ENCODE data around the gene GDPD3. TPM values are rescaled to one million over a fixed set of nuclear protein-coding genes. Genes with fewer than 3 reads are reported as not detected.
"Not testable (repeated sequence)": the region's sequence is repeated elsewhere in the genome, so short reads cannot be mapped to it uniquely, and the experiment has no call there.

GDPD3 gene
- polyA plus RNA-seq, 3 donors = 9.6 TPM; not detected in 2

GRCh38 chr16:30127993-30128392 lies 14.7 kb upstream of the GDPD3 start:
- Mint-ChIP-seq H3K36me3 (no peaks in the 10 kb centered on the region), H3K4me1 (peaks cover 17% of the 10 kb centered on the region), H3K27me3 (ENCODE audit: low read depth in 3 of 3) (peaks cover 0 to 4% (median 3%) of the 10 kb centered on the region in 3 donors), H3K9me3 (peaks cover 0 to 1% (median 0%) of the 10 kb centered on the region in 7 donors), H3K4me3 (no peak overlapping the region), H3K27ac (no peak overlapping the region)
- Histone ChIP-seq H3K4me1 (ENCODE audit: control insufficient read depth in 1 of 2, insufficient read depth in 2 of 2, low read length in 2 of 2) (peaks cover 21 to 22% of the 10 kb centered on the region in 2 donors), H3K27ac (ENCODE audit: low read depth in 1 of 2, low read length in 2 of 2) (no peak overlapping the region), H3K36me3 (replicated peaks in 1 of 2; ENCODE audit: control insufficient read depth in 1 of 2, insufficient read depth in 2 of 2, low read length in 2 of 2) (no peaks in the 10 kb centered on the region), H4K20me1 (ENCODE audit: insufficient read depth, low read length) (no peaks in the 10 kb centered on the region), H3K4me2 (replicated peaks; ENCODE audit: extremely low read depth, low read length, poor library complexity, severe bottlenecking) (no peak overlapping the region), H3K27me3 (ENCODE audit: control insufficient read depth in 2 of 2, insufficient read depth in 2 of 2, low read length in 2 of 2) (no peaks in the 10 kb centered on the region), H3K9ac (ENCODE audit: insufficient read depth, low read length, poor library complexity, severe bottlenecking) (no peak overlapping the region), H3K79me2 (ENCODE audit: insufficient read depth, low read length) (no peaks in the 10 kb centered on the region), H3K4me3 (replicated peaks in 1 of 3; ENCODE audit: low read depth in 2 of 3, low read length in 3 of 3) (no peak overlapping the region), H3K9me3 (replicated peaks in 1 of 2; ENCODE audit: control insufficient read depth in 1 of 2, insufficient read depth in 1 of 2, low read length in 2 of 2) (no peaks in the 10 kb centered on the region), H2AFZ (ENCODE audit: insufficient read depth, low read depth, low read length, poor library complexity, severe bottlenecking) (peak overlapping the region; percentile 35)
- no peak for DNase-seq
- intact Hi-C loops (cut with micrococcal nuclease) = no loop called here
- whole genome bisulfite sequencing (ENCODE audit: insufficient coverage) = 100% methylated on average over 1 of the region's 1 CpG
- TF ChIP-seq CTCF (IDR thresholded peaks at IDR 0.05) = no peak

GRCh38 chr16:30125690-30126089 lies 12.4 kb upstream of the GDPD3 start:
- H3K9ac ChIP-seq (ENCODE audit: insufficient read depth, low read length, poor library complexity, severe bottlenecking); DNase-seq; H3K9me3 ChIP-seq (replicated peaks in 1 of 2; ENCODE audit: control insufficient read depth in 1 of 2, insufficient read depth in 1 of 2, low read length in 2 of 2); H3K9me3 Mint-ChIP-seq; H3K27me3 ChIP-seq (ENCODE audit: control insufficient read depth in 2 of 2, insufficient read depth in 2 of 2, low read length in 2 of 2); H3K4me2 ChIP-seq (replicated peaks; ENCODE audit: extremely low read depth, low read length, poor library complexity, severe bottlenecking); H3K36me3 ChIP-seq (replicated peaks in 1 of 2; ENCODE audit: control insufficient read depth in 1 of 2, insufficient read depth in 2 of 2, low read length in 2 of 2); H3K27ac ChIP-seq (ENCODE audit: low read depth in 1 of 2, low read length in 2 of 2); intact Hi-C loops (cut with micrococcal nuclease); H3K36me3 Mint-ChIP-seq; H3K27me3 Mint-ChIP-seq (ENCODE audit: low read depth in 3 of 3); H2AFZ ChIP-seq (ENCODE audit: insufficient read depth, low read depth, low read length, poor library complexity, severe bottlenecking); H3K27ac Mint-ChIP-seq; H4K20me1 ChIP-seq (ENCODE audit: insufficient read depth, low read length); H3K4me3 ChIP-seq (replicated peaks in 1 of 3; ENCODE audit: low read depth in 2 of 3, low read length in 3 of 3): not testable (repeated sequence)
- Histone ChIP-seq H3K79me2 (ENCODE audit: insufficient read depth, low read length) (peaks cover 14% of the 10 kb centered on the region), H3K4me1 (ENCODE audit: control insufficient read depth in 1 of 2, insufficient read depth in 2 of 2, low read length in 2 of 2) (peaks cover 28 to 29% of the 10 kb centered on the region in 2 donors)
- peaks cover 21% of the 10 kb centered on the region for H3K4me1 Mint-ChIP-seq
- WGBS (ENCODE audit: insufficient coverage) = 90% methylated on average over 5 of the region's 9 CpGs
- H3K4me3 Mint-ChIP-seq = peak overlapping the region in 1 of 2 donors; percentile 41
